Measurements from ENCODE around the gene UBXN4.
A peak's percentile ranks its signal among the peaks of the same experiment; 100 is the strongest.
"Not testable (repeated sequence)": the region's sequence is repeated elsewhere in the genome, so short reads cannot be mapped to it uniquely, and the experiment has no call there.

Gene UBXN4

GRCh38 chr2:135773319-135773718, 31.7 kb downstream of the UBXN4 start:
- no peak for DNase-seq

- no peak for DNase-seq
These were observed 32.3 kb downstream of the UBXN4 start for GRCh38 chr2:135773917-135774316.

- DNase-seq, result no peak
These were observed 33.8 kb downstream of the UBXN4 start for GRCh38 chr2:135775420-135775819.

- no peak for DNase-seq
These were observed 34.7 kb downstream of the UBXN4 start for GRCh38 chr2:135776367-135776766.

- no peak for DNase-seq
These were observed 40.6 kb downstream of the UBXN4 start for GRCh38 chr2:135782231-135782630.

GRCh38 chr2:135783439-135783838, 41.8 kb downstream of the UBXN4 start:
- no peak for DNase-seq

GRCh38 chr2:135785032-135785431, 43.4 kb downstream of the UBXN4 start:
- DNase-seq, result no peak

GRCh38 chr2:135786823-135787222, 45.2 kb downstream of the UBXN4 start:
- DNase-seq, result no peak

GRCh38 chr2:135790423-135790822, 48.8 kb downstream of the UBXN4 start:
- no peak for DNase-seq

GRCh38 chr2:135791418-135792190, 49.9 kb downstream of the UBXN4 start:
- DNase-seq, result no peak

GRCh38 chr2:135792401-135793150, 50.9 kb downstream of the UBXN4 start:
- DNase-seq, result no peak

- DNase-seq, result not testable (repeated sequence)
These were observed 54.0 kb downstream of the UBXN4 start for GRCh38 chr2:135795641-135796040.

GRCh38 chr2:135796606-135797005, 55.0 kb downstream of the UBXN4 start:
- no peak for DNase-seq

GRCh38 chr2:135797497-135798274, 56.0 kb downstream of the UBXN4 start:
- DNase-seq, result peak; percentile 87

GRCh38 chr2:135798275-135798705, 56.6 kb downstream of the UBXN4 start:
- no peak for DNase-seq

- DNase-seq, result no peak
These were observed 57.1 kb downstream of the UBXN4 start for GRCh38 chr2:135798762-135799161.

GRCh38 chr2:135799738-135800137, 58.1 kb downstream of the UBXN4 start:
- no peak for DNase-seq

- DNase-seq, result no peak
These were observed 59.1 kb downstream of the UBXN4 start for GRCh38 chr2:135800513-135801460.

- no peak for DNase-seq
These were observed 60.7 kb downstream of the UBXN4 start for GRCh38 chr2:135802350-135802749.

GRCh38 chr2:135803278-135803677, 61.6 kb downstream of the UBXN4 start:
- no peak for DNase-seq

GRCh38 chr2:135807874-135808273, 66.2 kb downstream of the UBXN4 start:
- DNase-seq, result not testable (repeated sequence)

GRCh38 chr2:135812907-135813511, 71.4 kb downstream of the UBXN4 start:
- DNase-seq, result no peak
